Measurements from ENCODE around the gene CMTM4. TPM values are rescaled to one million over a fixed set of nuclear protein-coding genes. Genes with fewer than 3 reads are reported as not detected.
"Not testable (repeated sequence)": the region's sequence is repeated elsewhere in the genome, so short reads cannot be mapped to it uniquely, and the experiment has no call there.

CMTM4 gene
- total and polyA plus RNA-seq, 4 donors: 24.3 to 78.0 (median 32.0) TPM

DNA sequence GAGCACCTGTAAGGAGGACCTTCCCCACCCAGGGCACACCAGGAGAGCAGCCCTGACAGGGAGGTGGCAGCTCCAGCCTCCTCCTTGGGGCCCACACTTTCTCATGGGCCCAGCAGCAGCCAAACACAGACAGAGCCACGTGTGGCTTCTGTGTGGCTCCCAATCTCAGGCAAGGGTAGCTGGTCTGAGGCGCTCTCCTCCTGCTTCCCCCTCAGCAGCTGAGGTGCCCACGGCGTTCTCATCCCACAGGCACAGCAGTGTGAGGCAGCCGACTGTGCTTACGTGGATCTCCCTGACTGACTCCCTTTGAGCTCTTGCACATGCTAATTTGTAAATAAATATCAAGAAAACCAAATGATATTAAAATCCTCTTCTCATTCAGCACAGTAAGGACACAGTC, 61.1 kb downstream of the CMTM4 start:
- ATAC-seq (ENCODE audit: insufficient read depth, low FRiP score) (no peak), DNase-seq (no peak)
- Histone ChIP-seq H3K27me3 (ENCODE audit: control insufficient read depth in 3 of 3, insufficient read depth in 3 of 3, low read length in 2 of 3) (no peaks in the 10 kb centered on the region), H3K4me1 (ENCODE audit: control insufficient read depth in 5 of 5, insufficient read depth in 5 of 5, low read length in 5 of 5) (peaks cover 0 to 4% (median 0%) of the 10 kb centered on the region in 5 donors), H3K27ac (ENCODE audit: low read depth in 1 of 2, low read length in 1 of 2) (no peak overlapping the region), H3K9me3 (ENCODE audit: control insufficient read depth in 4 of 4, insufficient read depth in 3 of 4, low read length in 3 of 4) (no peaks in the 10 kb centered on the region), H3K9ac (ENCODE audit: insufficient read depth in 1 of 2, low read length in 2 of 2) (no peak overlapping the region), H3K4me3 (no peak overlapping the region), H3K36me3 (ENCODE audit: control insufficient read depth in 4 of 4, insufficient read depth in 4 of 4, low read length in 4 of 4) (peaks cover 0 to 5% (median 2%) of the 10 kb centered on the region in 4 donors)
- 88 to 91% methylated on average over 6 of the region's 6 CpGs for WGBS, 2 donors
- TF ChIP-seq, protein P1, sequence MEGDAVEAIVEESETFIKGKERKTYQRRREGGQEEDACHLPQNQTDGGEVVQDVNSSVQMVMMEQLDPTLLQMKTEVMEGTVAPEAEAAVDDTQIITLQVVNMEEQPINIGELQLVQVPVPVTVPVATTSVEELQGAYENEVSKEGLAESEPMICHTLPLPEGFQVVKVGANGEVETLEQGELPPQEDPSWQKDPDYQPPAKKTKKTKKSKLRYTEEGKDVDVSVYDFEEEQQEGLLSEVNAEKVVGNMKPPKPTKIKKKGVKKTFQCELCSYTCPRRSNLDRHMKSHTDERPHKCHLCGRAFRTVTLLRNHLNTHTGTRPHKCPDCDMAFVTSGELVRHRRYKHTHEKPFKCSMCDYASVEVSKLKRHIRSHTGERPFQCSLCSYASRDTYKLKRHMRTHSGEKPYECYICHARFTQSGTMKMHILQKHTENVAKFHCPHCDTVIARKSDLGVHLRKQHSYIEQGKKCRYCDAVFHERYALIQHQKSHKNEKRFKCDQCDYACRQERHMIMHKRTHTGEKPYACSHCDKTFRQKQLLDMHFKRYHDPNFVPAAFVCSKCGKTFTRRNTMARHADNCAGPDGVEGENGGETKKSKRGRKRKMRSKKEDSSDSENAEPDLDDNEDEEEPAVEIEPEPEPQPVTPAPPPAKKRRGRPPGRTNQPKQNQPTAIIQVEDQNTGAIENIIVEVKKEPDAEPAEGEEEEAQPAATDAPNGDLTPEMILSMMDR (IDR thresholded peaks at IDR 0.05; ENCODE audit: control extremely low read depth, extremely low read depth): no peak

GRCh38 chr16:66634527-66635196, 61.9 kb downstream of the CMTM4 start:
- TF ChIP-seq, protein P1 (IDR thresholded peaks at IDR 0.05; ENCODE audit: control extremely low read depth, extremely low read depth): no peak
- no peak overlapping the region for H3K9ac ChIP-seq (ENCODE audit: insufficient read depth in 1 of 2, low read length in 2 of 2)
- H3K4me3 ChIP-seq: no peak overlapping the region
- H3K4me1 ChIP-seq (ENCODE audit: control insufficient read depth in 5 of 5, insufficient read depth in 5 of 5, low read length in 5 of 5): peaks cover 0 to 4% (median 0%) of the 10 kb centered on the region in 5 donors
- 95 to 96% methylated on average over 4 of the region's 4 CpGs for WGBS, 2 donors
- no peak for DNase-seq
- H3K27ac ChIP-seq (ENCODE audit: low read depth in 1 of 2, low read length in 1 of 2): no peak overlapping the region
- no peak for ATAC-seq (ENCODE audit: insufficient read depth, low FRiP score)
- no peaks in the 10 kb centered on the region for H3K27me3 ChIP-seq (ENCODE audit: control insufficient read depth in 3 of 3, insufficient read depth in 3 of 3, low read length in 2 of 3)
- H3K9me3 ChIP-seq (ENCODE audit: control insufficient read depth in 4 of 4, insufficient read depth in 3 of 4, low read length in 3 of 4): no peaks in the 10 kb centered on the region
- H3K36me3 ChIP-seq (ENCODE audit: control insufficient read depth in 4 of 4, insufficient read depth in 4 of 4, low read length in 4 of 4): peaks cover 0 to 5% (median 2%) of the 10 kb centered on the region in 4 donors

- H3K27ac ChIP-seq (ENCODE audit: low read depth in 1 of 2, low read length in 1 of 2); H3K9ac ChIP-seq (ENCODE audit: insufficient read depth in 1 of 2, low read length in 2 of 2); H3K27me3 ChIP-seq (ENCODE audit: control insufficient read depth in 3 of 3, insufficient read depth in 3 of 3, low read length in 2 of 3); H3K4me3 ChIP-seq; H3K4me1 ChIP-seq (ENCODE audit: control insufficient read depth in 5 of 5, insufficient read depth in 5 of 5, low read length in 5 of 5); H3K9me3 ChIP-seq (ENCODE audit: control insufficient read depth in 4 of 4, insufficient read depth in 3 of 4, low read length in 3 of 4); ATAC-seq (ENCODE audit: insufficient read depth, low FRiP score); H3K36me3 ChIP-seq (ENCODE audit: control insufficient read depth in 4 of 4, insufficient read depth in 4 of 4, low read length in 4 of 4); DNase-seq: not testable (repeated sequence)
- 75 to 96% methylated on average over 3 of the region's 4 CpGs for WGBS, 2 donors
Observed at GRCh38 chr16:66631558-66631957, 65.0 kb downstream of the CMTM4 start.

DNA sequence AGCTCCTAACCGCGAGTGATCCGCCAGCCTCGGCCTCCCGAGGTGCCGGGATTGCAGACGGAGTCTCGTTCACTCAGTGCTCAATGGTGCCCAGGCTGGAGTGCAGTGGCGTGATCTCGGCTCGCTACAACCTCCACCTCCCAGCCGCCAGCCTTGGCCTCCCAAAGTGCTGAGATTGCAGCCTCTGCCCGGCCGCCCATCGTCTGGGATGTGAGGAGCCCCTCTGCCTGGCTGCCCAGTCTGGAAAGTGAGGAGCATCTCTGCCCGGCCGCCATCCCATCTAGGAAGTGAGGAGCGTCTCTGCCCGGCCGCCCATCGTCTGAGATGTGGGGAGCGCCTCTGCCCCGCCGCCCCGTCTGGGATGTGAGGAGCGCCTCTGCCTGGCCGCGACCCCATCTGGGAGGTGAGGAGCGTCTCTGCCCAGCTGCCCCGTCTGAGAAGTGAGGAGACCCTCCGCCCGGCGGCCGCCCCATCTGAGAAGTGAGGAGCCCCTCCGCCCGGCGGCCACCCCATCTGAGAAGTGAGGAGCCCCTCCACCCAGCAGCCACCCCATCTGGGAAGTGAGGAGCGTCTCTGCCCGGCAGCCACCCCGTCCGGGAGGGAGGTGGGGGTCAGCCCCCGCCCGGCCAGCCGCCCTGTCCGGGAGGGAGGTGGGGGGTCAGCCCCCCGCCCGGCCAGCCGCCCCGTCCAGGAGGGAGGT, 65.8 kb downstream of the CMTM4 start:
- not testable (repeated sequence) for DNase-seq; ATAC-seq (ENCODE audit: insufficient read depth, low FRiP score); H3K9me3 ChIP-seq (ENCODE audit: control insufficient read depth in 4 of 4, insufficient read depth in 3 of 4, low read length in 3 of 4); H3K36me3 ChIP-seq (ENCODE audit: control insufficient read depth in 4 of 4, insufficient read depth in 4 of 4, low read length in 4 of 4); H3K9ac ChIP-seq (ENCODE audit: insufficient read depth in 1 of 2, low read length in 2 of 2); H3K4me1 ChIP-seq (ENCODE audit: control insufficient read depth in 5 of 5, insufficient read depth in 5 of 5, low read length in 5 of 5); H3K27me3 ChIP-seq (ENCODE audit: control insufficient read depth in 3 of 3, insufficient read depth in 3 of 3, low read length in 2 of 3); H3K27ac ChIP-seq (ENCODE audit: low read depth in 1 of 2, low read length in 1 of 2); H3K4me3 ChIP-seq
- WGBS, 2 donors: 88 to 96% methylated on average over 9 to 32 of the region's 49 CpGs

Measured in lung (tissue), 12 donors.